SK-N-SH (cell line): Measurements from ENCODE around the gene DROSHA. TPM values are rescaled to one million over a fixed set of nuclear protein-coding genes. Genes with fewer than 3 reads are reported as not detected.

Source experiments
- CTCF ChIA-PET: fragments of 300-600, 350-600 bp; formaldehyde crosslinking; extraction: SDS; loops from one replicate; lab custom pipeline; 2021; lab: Yijun Ruan, JAX
- POLR2A ChIA-PET: fragments of 350-600 bp; sonication (Branson Sonifier 250); formaldehyde crosslinking; extraction: SDS; loops from one replicate; lab custom pipeline; 2020; ENCODE audit warnings: antibody characterized with exemption, inconsistent platforms; lab: Yijun Ruan, JAX
- DNase-seq: peaks from one replicate; pipeline ENCODE4 v3.0.0; 2012
- H2AFZ ChIP-seq: fragments of 200-600 bp; sonication (generic); 2 replicates; pipeline ENCODE4 v1.8.1; 2016; ENCODE audit warnings: antibody characterized with exemption, mild to moderate bottlenecking, low read depth
- H3F3A ChIP-seq: fragments of 200-600 bp; sonication (generic); replicated peaks from 2 replicates; pipeline ENCODE3; 2016; ENCODE audit warnings: antibody characterized with exemption, mild to moderate bottlenecking; ENCODE audit not compliant: insufficient read depth
- H3K27ac ChIP-seq, 2 experiments: fragments of 200-500 bp in 1 of 2; fragments of 200-600 bp in 1 of 2; sonication (Bioruptor generic) in 1 of 2; sonication (generic), shearing (Covaris generic) in 1 of 2; 2 replicates each; pipeline versions ENCODE4 v1.5.1 to v1.6.1; 2014 to 2016; ENCODE audit warnings: low read depth in 2 of 2, inconsistent platforms in 1 of 2, low read length in 1 of 2, mild to moderate bottlenecking in 1 of 2, mixed read lengths in 1 of 2
- H3K27me3 ChIP-seq: fragments of 200-600 bp; sonication (generic), shearing (Covaris generic); 2 replicates; pipeline ENCODE4 v1.6.1; 2016; ENCODE audit warnings: mixed run types; ENCODE audit not compliant: insufficient read depth
- H3K36me3 ChIP-seq, 2 experiments: fragments of 200-500 bp in 1 of 2; fragments of 200-600 bp in 1 of 2; sonication (Bioruptor generic) in 1 of 2; sonication (generic) in 1 of 2; replicated peaks in 1 of 2; 2 replicates each; pipeline versions ENCODE3 to v1.5.1; 2014 to 2016; ENCODE audit warnings: low read length in 1 of 2, mild to moderate bottlenecking in 1 of 2; ENCODE audit not compliant: insufficient read depth in 2 of 2, control insufficient read depth in 1 of 2
- H3K4me1 ChIP-seq, 2 experiments: fragments of 200-500 bp in 1 of 2; fragments of 200-600 bp in 1 of 2; sonication (Bioruptor generic) in 1 of 2; sonication (generic), shearing (Covaris generic) in 1 of 2; 2 replicates each; pipeline versions ENCODE4 v1.5.1 to v1.6.1; 2014 to 2016; ENCODE audit warnings: low read depth in 1 of 2, low read length in 1 of 2, mixed run types in 1 of 2; ENCODE audit not compliant: insufficient read depth in 2 of 2, control insufficient read depth in 1 of 2
- H3K4me2 ChIP-seq: fragments of 200-600 bp; sonication (generic), shearing (Covaris generic); 2 replicates; pipeline ENCODE4 v1.6.1; 2017; ENCODE audit warnings: mixed run types
- H3K4me3 ChIP-seq, 2 experiments: fragments of 200-500 bp in 1 of 2; fragments of 200-600 bp in 1 of 2; sonication (Bioruptor generic) in 1 of 2; sonication (generic), shearing (Covaris generic) in 1 of 2; 2 replicates each; pipeline versions ENCODE4 v1.5.1 to v1.8.1; 2014 to 2016; ENCODE audit warnings: low read depth in 2 of 2, inconsistent platforms in 1 of 2, low read length in 1 of 2, mild to moderate bottlenecking in 1 of 2, mixed read lengths in 1 of 2, moderate library complexity in 1 of 2
- H3K79me2 ChIP-seq: fragments of 200-600 bp; sonication (generic); 2 replicates; pipeline ENCODE4 v1.8.1; 2017; ENCODE audit warnings: mild to moderate bottlenecking; ENCODE audit not compliant: insufficient read depth
- H3K9ac ChIP-seq: fragments of 200-600 bp; sonication (generic); 2 replicates; pipeline ENCODE4 v1.6.1; 2017; ENCODE audit warnings: mixed run types
- H3K9me2 ChIP-seq: fragments of 200-600 bp; sonication (generic); 2 replicates; pipeline ENCODE4 v1.6.1; 2017; ENCODE audit warnings: mixed run types
- H3K9me3 ChIP-seq: fragments of 200-600 bp; sonication (generic); 2 replicates; pipeline ENCODE4 v1.6.1; 2017; ENCODE audit warnings: mixed run types, mild to moderate bottlenecking, moderate library complexity
- H4K20me1 ChIP-seq: fragments of 200-600 bp; sonication (generic); 2 replicates; pipeline ENCODE4 v1.6.1; 2017; ENCODE audit warnings: mild to moderate bottlenecking, mixed run types; ENCODE audit not compliant: insufficient read depth
- ELF1 ChIP-seq: IDR thresholded peaks from 2 replicates; pipeline ENCODE4 v1.4.0; 2012
- EZH2phosphoT487 ChIP-seq: fragments of 200-600 bp; sonication (generic); IDR thresholded peaks from 2 replicates; pipeline ENCODE4 v1.6.1; 2017; ENCODE audit warnings: low read depth, mixed run types, mild to moderate bottlenecking, antibody characterized with exemption, moderate library complexity, borderline replicate concordance
- FOXJ3 ChIP-seq: sonication (generic); formaldehyde crosslinking; IDR thresholded peaks from 2 replicates; pipeline ENCODE4 v1.5.1; 2020; ENCODE audit warnings: mild to moderate bottlenecking, missing genetic modification reagents
- MEF2A ChIP-seq: IDR thresholded peaks from 2 replicates; pipeline ENCODE4 v1.4.0; 2012; ENCODE audit warnings: low read depth, borderline replicate concordance
- SMC3 ChIP-seq: IDR thresholded peaks from 2 replicates; pipeline ENCODE4 v1.6.1; 2012; ENCODE audit warnings: low read depth, low read length, improper control_type of control experiment
- TAF1 ChIP-seq: IDR thresholded peaks from 2 replicates; pipeline ENCODE4 v1.6.1; 2012; ENCODE audit warnings: low read depth, mild to moderate bottlenecking, low read length, moderate library complexity, borderline replicate concordance
- TCF12 ChIP-seq: IDR thresholded peaks from 2 replicates; pipeline ENCODE4 v1.4.0; 2012
- polyA plus RNA-seq, 3 experiments: library from polyadenylated mRNA; depleted of rRNA; stranded (reverse); fragments of >200 nt; gene quantifications; 2 replicates each; pipeline ENCODE4 v1.2.3, GENCODE V29; 2012
- TF ChIP-seq, protein P1 (sequence below): fragments of 150-350 bp; IDR thresholded peaks from 2 replicates; pipeline ENCODE4 v1.6.1; 2016; ENCODE audit warnings: mild to moderate bottlenecking, low read depth, low read length
- TF ChIP-seq, protein P2 (sequence below): fragments of 200-600 bp; sonication (generic); IDR thresholded peaks from 2 replicates; pipeline ENCODE4 v1.6.1; 2017; ENCODE audit warnings: antibody characterized with exemption, mild to moderate bottlenecking, moderate library complexity
- TF ChIP-seq, protein P3 (sequence below): fragments of 150-350 bp; IDR thresholded peaks from 2 replicates; pipeline ENCODE4 v1.6.1; 2017; ENCODE audit warnings: antibody characterized with exemption, low read length, low read depth, borderline replicate concordance
- TF ChIP-seq, protein P4 (sequence below): IDR thresholded peaks from 2 replicates; pipeline ENCODE4 v1.4.0; 2012; ENCODE audit warnings: low read depth, borderline replicate concordance

Gene DROSHA
- polyA plus RNA-seq, 1 of the 3 experiments (the other 2 are of a cell fraction) = 49.3 TPM

DNA sequence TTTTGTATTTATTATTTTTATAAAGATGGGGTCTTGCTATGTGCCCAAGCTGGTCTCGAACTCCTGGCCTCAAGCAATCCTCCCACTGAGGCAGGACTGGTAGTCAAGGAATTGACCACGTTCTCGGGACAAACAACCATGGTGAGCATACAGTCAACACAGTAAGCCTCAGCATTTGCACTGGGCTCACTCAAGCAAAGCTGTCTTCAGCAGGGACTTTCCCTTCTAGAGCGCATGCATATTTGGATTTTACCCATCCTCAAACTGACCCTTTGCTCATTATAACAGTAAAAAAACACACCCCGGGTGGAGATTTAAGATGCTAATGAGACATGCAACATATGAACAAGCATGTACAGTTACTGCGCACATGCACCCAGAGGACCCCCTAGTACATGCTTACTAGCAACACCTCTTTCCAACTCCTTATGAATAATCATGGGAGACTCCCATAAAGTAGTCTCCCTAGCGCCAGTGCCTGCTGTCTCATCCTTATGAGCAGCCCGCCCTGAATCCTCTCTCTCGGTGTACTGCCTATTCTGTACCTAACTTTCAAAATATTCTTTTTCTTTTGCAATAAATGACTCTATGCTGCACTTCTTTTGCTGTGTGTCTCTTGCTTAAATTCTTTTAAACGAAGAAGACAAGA lies 41.7 kb upstream of the DROSHA start (continued):
- TF ChIP-seq EZH2phosphoT487 (no peak), TCF12 (no peak), MEF2A (no peak), ELF1 (no peak)
- TF ChIP-seq, protein P1, sequence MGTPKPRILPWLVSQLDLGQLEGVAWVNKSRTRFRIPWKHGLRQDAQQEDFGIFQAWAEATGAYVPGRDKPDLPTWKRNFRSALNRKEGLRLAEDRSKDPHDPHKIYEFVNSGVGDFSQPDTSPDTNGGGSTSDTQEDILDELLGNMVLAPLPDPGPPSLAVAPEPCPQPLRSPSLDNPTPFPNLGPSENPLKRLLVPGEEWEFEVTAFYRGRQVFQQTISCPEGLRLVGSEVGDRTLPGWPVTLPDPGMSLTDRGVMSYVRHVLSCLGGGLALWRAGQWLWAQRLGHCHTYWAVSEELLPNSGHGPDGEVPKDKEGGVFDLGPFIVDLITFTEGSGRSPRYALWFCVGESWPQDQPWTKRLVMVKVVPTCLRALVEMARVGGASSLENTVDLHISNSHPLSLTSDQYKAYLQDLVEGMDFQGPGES = no peak
- TF ChIP-seq, protein P2, sequence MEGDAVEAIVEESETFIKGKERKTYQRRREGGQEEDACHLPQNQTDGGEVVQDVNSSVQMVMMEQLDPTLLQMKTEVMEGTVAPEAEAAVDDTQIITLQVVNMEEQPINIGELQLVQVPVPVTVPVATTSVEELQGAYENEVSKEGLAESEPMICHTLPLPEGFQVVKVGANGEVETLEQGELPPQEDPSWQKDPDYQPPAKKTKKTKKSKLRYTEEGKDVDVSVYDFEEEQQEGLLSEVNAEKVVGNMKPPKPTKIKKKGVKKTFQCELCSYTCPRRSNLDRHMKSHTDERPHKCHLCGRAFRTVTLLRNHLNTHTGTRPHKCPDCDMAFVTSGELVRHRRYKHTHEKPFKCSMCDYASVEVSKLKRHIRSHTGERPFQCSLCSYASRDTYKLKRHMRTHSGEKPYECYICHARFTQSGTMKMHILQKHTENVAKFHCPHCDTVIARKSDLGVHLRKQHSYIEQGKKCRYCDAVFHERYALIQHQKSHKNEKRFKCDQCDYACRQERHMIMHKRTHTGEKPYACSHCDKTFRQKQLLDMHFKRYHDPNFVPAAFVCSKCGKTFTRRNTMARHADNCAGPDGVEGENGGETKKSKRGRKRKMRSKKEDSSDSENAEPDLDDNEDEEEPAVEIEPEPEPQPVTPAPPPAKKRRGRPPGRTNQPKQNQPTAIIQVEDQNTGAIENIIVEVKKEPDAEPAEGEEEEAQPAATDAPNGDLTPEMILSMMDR = no peak
- TF ChIP-seq, protein P3, sequence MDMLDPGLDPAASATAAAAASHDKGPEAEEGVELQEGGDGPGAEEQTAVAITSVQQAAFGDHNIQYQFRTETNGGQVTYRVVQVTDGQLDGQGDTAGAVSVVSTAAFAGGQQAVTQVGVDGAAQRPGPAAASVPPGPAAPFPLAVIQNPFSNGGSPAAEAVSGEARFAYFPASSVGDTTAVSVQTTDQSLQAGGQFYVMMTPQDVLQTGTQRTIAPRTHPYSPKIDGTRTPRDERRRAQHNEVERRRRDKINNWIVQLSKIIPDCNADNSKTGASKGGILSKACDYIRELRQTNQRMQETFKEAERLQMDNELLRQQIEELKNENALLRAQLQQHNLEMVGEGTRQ = no peak

DNA sequence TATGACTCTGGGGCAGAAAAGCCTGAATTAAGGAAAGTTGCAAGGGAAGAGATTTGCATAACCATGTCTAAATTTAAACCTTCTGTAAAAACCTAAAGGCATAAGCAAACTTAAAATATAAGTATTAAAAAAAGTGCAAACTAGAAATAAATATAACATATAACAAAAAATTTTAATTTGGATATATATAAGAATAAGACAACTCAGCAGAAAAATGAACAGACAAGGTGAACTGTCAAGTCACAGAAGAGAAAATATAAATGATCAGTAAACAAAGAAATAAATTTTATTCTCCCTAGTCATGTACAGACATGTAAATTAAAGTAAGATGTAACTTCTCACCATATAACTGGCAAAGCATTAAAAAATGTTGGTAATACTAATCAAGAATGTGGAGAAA lies 37.2 kb upstream of the DROSHA start:
- ChIA-PET POLR2A (no interaction called here), CTCF (no interaction called here)
- Histone ChIP-seq H3K4me2 (no peak overlapping the region), H3K9me2 (no peaks in the 10 kb centered on the region), H3K4me1 (no peaks in the 10 kb centered on the region), H3K27ac (no peak overlapping the region), H3F3A (no peaks in the 10 kb centered on the region), H3K9me3 (no peaks in the 10 kb centered on the region), H3K27me3 (no peaks in the 10 kb centered on the region), H3K4me3 (no peak overlapping the region), H3K79me2 (no peaks in the 10 kb centered on the region), H3K9ac (no peak overlapping the region), H4K20me1 (no peaks in the 10 kb centered on the region), H3K36me3 (no peaks in the 10 kb centered on the region), H2AFZ (no peak overlapping the region)
- TF ChIP-seq FOXJ3 = no peak
- no peak for TF ChIP-seq SMC3
- TF ChIP-seq ELF1 = no peak
- TF ChIP-seq MEF2A = no peak
- no peak for TF ChIP-seq TAF1
- TF ChIP-seq, protein P4, sequence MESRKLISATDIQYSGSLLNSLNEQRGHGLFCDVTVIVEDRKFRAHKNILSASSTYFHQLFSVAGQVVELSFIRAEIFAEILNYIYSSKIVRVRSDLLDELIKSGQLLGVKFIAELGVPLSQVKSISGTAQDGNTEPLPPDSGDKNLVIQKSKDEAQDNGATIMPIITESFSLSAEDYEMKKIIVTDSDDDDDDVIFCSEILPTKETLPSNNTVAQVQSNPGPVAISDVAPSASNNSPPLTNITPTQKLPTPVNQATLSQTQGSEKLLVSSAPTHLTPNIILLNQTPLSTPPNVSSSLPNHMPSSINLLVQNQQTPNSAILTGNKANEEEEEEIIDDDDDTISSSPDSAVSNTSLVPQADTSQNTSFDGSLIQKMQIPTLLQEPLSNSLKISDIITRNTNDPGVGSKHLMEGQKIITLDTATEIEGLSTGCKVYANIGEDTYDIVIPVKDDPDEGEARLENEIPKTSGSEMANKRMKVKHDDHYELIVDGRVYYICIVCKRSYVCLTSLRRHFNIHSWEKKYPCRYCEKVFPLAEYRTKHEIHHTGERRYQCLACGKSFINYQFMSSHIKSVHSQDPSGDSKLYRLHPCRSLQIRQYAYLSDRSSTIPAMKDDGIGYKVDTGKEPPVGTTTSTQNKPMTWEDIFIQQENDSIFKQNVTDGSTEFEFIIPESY = no peak
- DNase-seq = no peak
